Measurements from ENCODE around the gene CCDC8.

- no peak for TF ChIP-seq EP300 (IDR thresholded peaks at IDR 0.05)
- TF ChIP-seq, protein P1, sequence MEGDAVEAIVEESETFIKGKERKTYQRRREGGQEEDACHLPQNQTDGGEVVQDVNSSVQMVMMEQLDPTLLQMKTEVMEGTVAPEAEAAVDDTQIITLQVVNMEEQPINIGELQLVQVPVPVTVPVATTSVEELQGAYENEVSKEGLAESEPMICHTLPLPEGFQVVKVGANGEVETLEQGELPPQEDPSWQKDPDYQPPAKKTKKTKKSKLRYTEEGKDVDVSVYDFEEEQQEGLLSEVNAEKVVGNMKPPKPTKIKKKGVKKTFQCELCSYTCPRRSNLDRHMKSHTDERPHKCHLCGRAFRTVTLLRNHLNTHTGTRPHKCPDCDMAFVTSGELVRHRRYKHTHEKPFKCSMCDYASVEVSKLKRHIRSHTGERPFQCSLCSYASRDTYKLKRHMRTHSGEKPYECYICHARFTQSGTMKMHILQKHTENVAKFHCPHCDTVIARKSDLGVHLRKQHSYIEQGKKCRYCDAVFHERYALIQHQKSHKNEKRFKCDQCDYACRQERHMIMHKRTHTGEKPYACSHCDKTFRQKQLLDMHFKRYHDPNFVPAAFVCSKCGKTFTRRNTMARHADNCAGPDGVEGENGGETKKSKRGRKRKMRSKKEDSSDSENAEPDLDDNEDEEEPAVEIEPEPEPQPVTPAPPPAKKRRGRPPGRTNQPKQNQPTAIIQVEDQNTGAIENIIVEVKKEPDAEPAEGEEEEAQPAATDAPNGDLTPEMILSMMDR (IDR thresholded peaks at IDR 0.05): no peak
Measured at GRCh38 chr19:46388311-46389095, 24.9 kb downstream of the CCDC8 start.
